Kasumi-1 (cell line): ENCODE data around the gene OR2A7.
"Not testable (repeated sequence)": the region's sequence is repeated elsewhere in the genome, so short reads cannot be mapped to it uniquely, and the experiment has no call there.

ENCODE experiments used
- DNase-seq, 2 experiments: peaks; one replicate each; lab custom pipeline; 2025; lab: John Stamatoyannopoulos, UW

The OR2A7 gene, protein sequence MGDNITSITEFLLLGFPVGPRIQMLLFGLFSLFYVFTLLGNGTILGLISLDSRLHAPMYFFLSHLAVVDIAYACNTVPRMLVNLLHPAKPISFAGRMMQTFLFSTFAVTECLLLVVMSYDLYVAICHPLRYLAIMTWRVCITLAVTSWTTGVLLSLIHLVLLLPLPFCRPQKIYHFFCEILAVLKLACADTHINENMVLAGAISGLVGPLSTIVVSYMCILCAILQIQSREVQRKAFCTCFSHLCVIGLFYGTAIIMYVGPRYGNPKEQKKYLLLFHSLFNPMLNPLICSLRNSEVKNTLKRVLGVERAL

DNA sequence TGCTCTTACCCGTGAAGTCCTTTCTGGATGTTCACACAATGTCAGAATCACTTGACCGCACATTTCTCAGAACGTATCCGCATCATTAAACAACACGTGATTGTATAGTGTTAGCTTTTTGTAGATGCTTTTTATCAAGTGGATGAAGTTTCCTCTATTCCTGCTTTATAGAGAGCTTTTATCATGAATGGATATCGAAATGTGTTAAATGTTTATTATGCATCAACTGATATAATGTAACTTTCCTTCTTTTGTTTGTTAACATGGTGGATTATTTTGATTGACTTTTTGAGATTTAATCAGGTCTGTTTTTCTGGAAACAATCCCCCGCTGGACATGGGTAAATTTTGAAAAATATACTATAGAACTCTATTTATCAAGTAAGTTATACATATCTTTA is at the start of gene OR2A7:
Gene OR2A7 (minus strand): TSS at position 101 of the 400 bp plus-strand sequence. CDS start 5,164 bp downstream, outside the sequence.
- DNase-seq = not testable (repeated sequence)

DNA sequence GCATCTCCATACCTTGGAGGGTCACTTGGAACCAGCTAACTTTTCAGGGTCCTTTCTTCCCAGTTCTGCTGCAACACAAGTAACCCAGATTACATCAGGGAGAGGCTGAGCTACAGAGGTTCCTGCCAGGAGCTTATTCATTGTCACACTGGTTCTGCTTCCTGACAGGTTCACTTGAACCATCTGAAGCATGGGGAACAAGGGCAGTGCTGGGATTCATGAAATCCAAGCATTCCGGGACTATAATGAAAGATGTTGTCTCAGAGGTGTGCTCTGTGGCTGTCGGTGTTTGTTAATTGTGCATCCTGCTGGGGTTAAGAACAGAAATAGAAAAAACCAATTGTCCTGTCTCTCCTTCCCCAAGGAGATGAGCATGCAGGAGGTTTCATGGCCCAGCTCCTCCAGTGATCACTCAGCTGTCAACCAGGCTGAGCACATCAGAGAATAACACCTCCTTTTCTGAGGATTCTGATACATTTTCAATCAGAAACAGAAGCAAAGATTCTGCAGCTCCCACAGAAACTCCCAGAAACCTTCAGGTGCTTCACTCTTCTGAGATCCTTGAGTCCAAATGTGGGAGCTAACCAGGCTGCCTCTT is 47.4 kb upstream of the OR2A7 start, which contains the start of gene OR2A1:
Gene OR2A1 (plus strand): TSS at position 548 of the 598 bp plus-strand sequence. CDS start 5,706 bp downstream, outside the sequence.
- DNase-seq = not testable (repeated sequence)

DNA sequence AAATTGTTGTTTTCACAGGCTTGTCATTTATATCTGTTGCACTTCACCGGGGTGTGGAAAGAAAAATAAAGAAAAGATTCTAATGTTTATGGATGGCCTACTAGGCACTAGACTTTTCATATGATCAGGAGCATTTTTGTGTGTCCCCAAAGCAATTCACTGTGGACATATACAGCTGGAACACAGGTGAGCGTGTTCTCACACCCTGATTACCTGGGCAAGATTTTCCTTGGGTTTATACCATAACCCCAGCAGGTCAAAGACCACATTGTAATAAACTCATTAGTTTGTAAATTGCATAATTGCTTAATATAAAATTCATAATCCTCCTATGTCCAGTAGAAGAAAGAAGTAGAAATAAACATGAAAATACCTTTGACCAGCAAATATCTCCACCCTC is 46.6 kb upstream of the OR2A7 start:
- not testable (repeated sequence) for DNase-seq

DNA sequence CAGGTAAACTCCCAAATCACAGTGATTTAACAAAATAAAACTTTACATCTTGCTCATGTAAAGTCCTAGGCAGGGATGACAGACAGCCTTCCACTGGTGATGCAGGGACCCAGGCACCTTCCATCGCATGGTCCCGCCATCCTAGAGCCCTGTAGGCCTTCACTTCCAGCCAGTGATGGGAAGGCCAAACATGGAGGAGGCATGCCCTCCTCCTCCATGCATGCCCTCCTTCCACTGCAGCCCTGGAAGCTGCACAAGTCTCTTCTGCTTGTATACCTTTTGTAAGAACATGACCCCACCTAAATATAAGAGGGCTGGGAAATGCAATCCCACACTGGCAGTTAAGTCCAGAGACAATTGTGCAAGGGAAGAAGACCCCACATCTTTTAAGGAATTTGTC is 45.1 kb upstream of the OR2A7 start:
- not testable (repeated sequence) for DNase-seq

DNA sequence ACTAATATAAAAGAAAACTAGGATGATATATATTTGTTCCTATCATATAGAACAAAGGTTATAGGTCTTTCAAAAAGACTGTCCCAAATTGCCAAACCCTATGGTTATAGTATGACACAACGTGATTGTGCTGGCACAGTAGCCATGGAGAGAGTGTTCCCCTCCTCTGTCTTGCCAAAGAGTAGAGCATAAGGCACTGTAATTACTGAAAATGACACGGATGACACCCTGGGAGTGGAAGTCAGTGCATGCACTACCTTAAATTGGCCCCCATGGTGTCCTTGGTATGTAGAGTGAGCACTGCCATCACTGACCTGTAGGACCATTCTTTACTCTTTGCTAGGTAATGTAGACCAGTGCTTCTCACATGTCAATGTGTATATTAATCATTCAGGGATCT is 40.6 kb upstream of the OR2A7 start:
- DNase-seq = not testable (repeated sequence)

DNA sequence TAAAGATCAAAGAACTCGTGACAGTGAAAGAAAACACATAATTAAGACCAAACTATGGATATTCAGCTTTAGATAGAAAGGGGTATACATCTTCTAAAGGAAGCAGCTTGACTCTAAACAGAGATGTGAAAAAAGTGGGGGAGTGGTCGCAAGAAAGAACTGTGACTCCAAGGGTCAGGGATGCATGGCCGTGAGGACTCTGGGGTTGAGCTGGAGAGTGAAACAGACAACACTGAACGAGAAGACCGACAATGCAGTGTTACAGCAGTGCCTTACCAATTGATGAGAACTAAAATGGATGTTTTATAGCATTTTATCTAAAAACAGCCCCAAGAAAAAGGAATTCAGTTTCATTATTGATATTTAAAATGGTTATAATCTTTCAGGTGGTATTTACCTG is 39.0 kb upstream of the OR2A7 start:
- DNase-seq = not testable (repeated sequence)

DNA sequence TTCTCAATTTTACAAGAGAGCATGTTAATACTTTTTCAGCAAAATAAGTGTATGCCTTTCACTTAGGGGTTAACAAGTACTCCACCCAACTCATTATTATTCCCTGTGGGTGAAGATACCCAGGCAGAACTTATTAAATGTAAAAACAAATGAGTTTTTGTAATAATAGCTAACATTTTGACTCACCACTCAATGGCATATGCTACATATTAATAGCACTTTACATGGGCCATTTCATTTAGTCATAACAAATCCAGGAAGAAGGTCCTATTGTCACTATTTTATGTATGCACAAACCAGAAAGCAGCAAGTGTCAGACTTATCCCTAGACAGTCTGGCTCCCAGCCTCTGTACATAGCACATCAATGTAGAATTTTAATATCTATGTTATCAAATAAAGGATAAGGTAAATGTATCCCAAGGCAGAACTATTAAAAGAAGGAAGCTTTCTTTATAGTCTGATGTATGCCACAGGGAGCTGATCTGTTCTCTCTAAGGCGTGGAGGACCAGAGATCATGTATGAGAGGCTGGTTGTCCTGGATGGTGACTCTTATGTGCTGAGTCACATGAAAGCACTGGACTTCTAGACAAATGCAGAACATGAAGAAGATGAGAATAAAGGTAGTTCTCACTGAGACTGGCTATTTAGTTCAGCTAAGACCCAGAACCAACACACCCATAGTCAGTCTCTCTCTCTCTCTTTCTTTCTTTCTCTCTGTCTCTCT is 38.1 kb upstream of the OR2A7 start:
- not testable (repeated sequence) for DNase-seq

DNA sequence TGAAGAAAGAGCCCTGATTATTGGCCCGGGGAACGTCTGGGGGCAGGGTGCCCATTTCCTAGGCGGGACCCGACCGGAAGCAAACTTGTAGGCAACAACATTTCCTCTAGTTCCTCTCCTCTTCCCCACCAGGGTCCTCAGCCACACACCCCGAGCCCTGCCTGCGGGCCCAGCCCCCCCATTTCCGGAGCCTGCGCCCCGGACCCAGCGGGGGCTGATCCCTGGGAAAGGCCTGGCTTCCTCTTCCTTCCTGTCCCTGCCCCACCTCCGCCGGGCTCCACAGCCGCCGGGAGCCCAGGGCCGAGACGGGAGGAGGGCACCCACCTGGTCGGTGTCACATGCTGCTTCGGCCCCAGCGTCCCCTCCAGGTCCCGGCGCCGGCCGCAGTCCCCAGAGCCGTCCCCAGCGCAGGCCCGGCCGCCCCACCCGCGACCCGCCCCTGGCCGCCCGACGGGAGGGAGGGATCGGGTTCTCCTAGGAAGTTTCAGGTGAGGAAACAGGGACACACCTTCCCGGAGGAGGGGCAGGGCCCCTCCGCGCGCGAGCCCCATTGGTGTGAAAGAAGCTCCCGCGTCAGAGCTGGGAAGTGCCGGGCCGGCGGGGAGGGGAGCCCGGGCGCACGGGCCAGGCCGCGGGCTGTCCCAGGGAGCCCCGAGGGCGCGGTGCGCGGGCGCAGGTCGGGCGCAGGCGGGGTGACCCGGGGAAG is 29.4 kb upstream of the OR2A7 start:
- DNase-seq = not testable (repeated sequence)

DNA sequence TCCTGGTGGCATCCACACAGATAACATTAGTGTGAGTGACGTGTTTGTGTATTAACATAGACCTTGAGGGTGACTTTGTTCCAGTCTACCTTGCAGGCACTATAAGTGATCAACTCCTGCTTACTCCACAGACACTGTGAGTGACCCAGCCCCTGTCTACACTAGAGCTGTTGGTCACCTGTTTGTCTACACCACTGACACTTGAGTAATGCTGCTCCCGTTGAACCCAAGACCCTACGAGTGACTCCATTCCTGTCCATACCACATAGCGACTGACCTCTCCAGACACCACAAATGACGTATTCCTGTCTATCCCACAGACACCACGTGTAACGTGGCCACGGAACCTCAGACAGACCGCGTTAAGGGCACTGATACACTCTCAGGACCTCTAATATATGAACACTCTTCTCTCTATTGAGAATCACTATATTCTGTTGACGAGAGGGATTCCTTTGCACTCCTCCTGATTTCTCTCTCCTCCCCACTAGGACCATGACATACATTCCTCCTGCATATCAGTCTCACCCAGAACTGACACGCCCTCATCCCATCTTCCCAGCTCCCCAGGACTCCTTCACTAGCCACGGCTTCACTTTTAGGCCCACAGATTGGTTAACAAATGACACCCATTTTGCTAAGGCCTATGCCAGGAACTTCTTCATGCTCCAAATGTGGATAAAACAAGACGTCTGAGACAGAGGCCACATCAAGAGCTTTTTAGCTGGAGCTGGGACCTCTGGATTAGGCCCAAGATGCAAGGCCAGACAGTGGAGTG is 28.0 kb upstream of the OR2A7 start:
- DNase-seq = not testable (repeated sequence)

DNA sequence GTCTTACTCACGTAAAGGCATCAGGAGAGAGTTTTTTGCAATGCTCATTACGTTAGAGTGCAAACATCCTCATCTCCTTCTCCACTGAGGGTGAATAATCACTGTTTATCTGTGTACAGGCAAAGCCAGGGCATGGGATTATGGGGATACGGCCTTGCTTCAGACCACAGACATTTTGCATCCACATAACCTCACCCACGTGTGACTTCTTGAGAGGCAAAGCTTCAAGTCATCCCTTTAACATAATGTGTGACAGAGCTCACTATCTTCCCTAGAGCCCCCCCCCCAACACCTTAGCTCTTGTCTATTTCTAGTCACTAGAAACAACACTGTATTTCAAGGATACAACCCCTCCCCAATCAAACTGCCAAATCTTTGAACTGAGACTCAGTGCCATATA is 27.0 kb upstream of the OR2A7 start:
- not testable (repeated sequence) for DNase-seq

DNA sequence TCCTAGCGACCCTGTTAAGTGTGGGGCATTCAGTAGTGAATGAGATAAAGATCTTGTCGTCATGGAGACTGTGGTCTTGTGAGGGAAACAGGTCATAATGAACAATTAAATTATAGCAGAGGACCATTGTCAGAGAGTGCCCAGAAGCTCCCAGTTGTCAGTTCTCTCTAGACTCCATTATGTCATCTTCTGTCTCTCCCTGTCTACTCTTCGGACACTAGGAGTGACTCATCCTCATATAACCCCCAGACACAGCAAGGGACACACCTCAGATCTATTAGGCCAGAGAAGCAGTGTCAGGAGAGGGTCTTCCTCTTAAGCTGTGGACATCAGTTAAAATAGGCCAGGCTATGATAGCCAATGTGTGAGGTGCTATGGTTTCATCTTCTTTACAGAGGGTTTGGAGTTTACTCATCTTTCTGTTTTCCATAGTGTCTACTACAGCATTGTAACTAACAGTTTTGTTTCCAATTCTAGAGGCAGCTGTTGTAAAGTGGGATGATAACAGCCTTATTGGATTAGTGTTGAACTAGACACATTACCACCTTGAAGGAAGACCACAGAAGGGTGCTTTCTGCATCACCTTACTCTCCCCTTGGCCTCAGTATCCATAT is 22.7 kb upstream of the OR2A7 start:
- not testable (repeated sequence) for DNase-seq

DNA sequence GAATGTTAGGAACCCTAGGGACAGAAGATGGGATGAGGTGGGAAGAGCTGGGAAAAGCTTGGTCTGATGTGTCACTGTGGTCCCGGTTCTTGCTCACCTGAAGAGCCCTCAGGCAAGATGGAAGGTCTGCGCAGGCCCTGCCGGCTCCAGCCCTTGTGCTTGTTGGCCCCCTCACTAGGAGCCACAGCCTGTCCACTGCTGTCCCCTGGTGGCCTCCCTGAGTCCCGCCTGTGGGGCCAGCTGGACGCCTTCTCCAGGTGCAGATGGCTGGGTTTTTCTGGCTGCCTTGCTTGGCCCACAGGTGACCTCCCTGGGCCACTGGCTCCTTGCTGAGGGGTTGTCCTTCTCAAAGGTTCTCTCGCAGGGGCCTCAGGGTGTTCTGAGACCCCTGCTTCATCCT is 19.1 kb upstream of the OR2A7 start:
- not testable (repeated sequence) for DNase-seq

DNA sequence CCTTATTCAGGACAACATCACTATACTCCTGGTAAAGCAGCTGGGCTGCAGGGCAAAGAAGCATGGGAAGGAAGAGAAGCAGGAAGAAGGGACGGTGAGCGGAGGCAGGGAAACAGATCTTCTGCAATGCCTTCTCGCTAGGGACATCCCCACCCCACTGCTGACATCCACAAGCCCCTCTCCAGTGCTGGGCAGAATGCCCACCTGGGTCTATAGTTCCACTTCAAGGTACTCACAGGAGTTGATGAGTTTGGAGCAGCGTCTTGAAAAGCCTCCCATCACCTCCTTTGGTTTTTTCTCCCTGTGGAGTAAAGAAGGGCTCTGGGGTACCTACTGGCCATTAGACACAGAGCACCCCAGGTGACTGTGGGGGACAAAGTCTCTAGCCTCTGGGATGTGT is 17.9 kb upstream of the OR2A7 start:
- not testable (repeated sequence) for DNase-seq

DNA sequence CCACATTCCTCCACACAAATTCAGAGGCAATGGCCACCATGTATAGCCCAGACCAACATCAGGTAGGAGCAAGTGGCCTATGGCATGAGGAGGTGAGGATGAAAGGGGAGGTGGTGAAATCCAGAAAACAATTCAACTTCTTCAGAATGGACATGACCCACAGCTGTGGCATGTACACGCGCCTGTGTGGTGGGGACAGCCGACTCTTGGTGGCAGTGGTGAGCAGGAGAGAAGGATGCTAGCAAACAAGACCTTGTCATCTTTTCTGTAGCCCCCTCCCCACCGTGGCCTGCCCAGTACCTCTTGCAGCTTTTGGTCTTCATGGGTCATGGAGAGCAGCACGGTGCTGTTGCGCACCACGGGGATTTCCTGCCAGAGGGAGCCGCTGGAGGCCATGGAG is 17.4 kb upstream of the OR2A7 start:
- DNase-seq = not testable (repeated sequence)

DNA sequence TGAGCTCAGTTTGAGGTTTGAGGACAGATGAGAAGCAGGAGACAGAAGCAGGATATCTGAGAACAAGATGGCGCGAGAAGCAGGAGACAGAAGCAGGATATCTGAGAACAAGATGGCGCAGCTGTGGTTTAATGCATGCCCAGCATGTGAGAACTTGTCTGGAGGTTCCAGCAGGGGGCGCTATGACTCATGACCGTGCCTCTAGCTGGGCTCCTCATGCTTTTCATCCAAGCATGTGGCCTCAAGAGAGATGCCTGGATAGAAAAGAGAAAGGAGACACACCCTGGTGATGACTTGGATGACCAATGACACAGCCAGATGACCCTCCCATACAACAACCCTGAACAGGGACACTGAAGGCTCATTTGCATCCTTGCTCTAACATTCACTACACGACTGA is 15.4 kb upstream of the OR2A7 start:
- not testable (repeated sequence) for DNase-seq

DNA sequence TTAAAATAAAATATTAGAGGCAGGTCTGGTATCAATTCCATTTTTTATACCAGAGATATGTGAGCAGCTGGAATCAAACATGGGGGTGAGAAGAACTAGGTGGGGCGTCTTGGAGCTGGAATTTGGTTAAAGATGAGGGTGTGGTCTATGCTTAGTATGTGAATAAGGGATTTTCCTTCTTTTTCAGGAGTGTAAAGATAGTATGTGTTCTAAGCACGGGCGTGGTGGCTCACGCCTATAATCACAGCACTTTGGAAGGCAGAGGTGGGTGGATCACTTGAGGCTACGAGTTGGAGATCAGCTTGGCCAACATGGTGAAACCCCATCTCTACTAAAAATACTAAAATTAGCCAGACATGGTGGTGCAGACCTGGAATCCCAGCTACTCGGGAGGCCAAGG is 10.7 kb upstream of the OR2A7 start:
- not testable (repeated sequence) for DNase-seq

DNA sequence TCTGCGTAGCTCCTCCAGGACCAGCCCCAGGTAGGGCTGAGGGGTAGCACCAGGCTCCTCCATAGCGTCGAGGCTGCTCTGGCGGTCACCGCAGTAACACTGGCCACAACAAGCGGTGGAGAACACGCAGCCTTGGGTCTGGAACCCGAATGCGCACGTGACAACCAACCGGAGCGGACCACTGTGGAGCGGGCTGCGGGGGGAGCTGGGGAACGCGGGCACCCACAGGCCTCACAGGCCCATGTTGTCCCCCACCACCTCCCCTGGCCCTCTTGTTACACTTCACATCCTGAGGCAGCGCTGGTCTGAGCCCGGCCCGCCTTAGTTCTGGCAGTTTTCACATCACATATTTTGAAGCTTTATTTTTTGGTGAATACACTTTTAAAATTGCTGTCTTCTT is 4.6 kb upstream of the OR2A7 start, which contains the start of gene CTAGE8:
Gene CTAGE8 (minus strand): TSS at position 101 of the 400 bp plus-strand sequence. CDS start 38 bp downstream, at position 63.
- not testable (repeated sequence) for DNase-seq

DNA sequence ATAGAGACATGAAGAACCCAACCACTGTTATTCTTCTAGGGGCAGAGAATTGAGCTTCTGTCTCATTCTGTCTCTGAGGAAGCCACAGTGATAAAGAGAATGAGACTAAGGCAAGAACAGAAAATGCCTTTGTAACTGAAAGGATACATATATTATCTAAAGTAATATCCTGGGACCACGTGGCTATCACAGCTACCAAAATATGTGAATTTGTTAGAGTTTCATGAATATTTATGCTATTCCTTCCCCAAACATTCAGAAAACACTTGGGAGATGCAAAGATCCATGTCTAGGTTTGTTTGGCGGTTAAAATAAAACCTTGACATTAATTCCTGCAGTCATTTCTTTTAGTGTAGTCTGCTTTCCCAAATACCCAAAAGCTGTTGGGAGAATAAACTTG is 2.5 kb downstream of the OR2A7 start:
- DNase-seq = not testable (repeated sequence)

DNA sequence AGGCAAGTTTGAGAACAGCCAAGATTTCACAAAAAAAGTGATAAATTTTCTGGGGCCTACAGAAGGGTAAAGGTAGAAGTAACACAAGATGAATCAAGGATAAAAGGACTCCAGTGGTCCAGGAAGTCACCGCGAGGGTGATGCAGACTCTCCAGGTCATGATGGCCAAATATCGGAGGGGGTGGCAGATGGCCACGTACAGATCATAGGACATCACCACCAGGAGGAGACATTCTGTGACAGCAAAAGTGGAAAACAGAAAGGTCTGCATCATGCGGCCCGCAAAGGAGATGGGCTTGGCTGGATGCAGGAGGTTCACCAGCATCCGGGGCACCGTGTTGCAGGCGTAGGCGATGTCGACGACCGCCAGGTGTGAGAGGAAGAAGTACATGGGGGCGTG is 5.5 kb downstream of the OR2A7 start:
- not testable (repeated sequence) for DNase-seq

DNA sequence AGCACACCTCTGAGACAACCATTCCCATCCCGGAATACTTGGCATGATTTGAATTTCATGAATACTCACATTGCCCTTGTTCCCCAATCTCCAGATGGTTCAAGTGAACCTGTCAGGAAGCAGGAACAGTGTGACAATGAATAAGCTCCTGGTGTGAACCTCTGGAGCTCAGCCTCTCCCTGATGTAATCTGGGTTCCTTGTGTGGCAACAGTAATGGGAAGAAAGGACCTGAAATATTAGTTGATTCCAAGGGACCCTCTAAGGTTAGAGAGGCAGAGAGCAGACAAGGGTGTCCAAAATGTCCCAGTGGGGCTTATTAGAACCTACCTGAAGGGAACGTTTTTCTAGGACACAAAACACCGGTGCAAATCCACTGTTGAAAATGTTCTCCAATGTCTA is 8.5 kb downstream of the OR2A7 start:
- no peak for DNase-seq

DNA sequence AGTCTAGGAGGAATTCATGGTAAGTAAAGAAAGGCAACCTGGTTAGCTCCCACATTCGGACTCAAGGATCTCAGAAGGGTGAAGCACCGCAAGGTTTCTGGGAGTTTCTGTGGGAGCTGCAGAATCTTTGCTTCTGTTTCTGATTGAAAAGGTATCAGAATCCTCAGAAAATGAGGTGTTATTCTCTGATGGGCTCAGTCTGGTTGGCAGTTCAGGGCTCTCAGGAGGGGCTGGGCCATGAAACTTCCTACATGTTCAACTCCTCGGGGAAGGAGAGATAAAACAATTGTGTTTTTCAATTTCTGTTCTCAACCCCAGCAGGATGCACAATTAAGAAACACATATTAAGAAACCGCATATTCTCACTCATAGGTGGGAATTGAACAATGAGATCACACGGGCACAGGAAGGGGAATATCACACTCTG is 9.1 kb downstream of the OR2A7 start:
- DNase-seq = no peak
